Stimulated activated CD4-positive, alpha-beta T cell treated with anti-CD3 and anti-CD28 coated beads, Interleukin-4, amount 100 ng/mL, for 24 hours (primary cell): ENCODE data around the gene C9orf153.
"Not testable (repeated sequence)": the region's sequence is repeated elsewhere in the genome, so short reads cannot be mapped to it uniquely, and the experiment has no call there.

Source experiments
- DNase-seq: peaks from one replicate; pipeline ENCODE4 v3.0.0-alpha.2; 2020

Gene C9orf153

GRCh38 chr9:86262492-86262891, 3.0 kb upstream of the C9orf153 start:
- no peak for DNase-seq

DNA sequence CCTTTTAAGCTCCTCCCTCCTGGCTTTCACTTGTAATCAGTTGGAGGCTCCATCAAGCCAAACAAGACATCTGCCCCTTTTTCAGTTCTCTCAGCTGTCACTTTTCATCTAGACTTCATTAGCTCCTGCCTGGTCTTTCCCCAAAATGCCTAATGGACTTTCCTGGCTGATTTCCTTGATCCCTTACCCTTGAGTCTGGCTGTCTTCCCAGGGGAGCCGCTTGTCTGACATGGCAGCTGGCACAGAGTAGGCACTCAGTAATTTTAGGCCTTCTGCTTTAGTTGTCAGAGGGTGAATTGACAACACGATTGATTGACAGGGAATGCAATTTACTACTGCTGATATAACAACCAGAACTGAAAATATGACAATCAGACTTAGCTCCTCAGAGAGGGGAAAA, 2.1 kb downstream of the C9orf153 start:
- DNase-seq = no peak

DNA sequence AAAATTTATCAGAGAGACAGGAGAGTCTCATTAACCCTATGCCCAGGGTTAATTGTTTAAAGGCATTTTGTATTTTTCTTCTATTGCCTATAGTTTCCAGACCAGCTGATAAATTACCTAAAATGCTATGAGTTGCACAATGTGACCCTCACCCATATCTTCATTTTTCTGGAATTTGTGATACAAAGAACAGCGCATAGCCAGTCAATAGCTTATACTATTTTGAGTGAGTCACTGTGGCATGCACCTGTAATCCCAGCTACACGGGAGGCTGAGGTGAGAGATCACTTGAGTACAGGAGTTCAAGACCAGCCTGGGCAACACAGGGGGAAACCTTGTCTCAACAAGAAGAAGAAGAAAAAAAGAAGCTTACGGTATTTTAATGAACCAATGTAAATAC, 2.8 kb downstream of the C9orf153 start:
- no peak for DNase-seq

DNA sequence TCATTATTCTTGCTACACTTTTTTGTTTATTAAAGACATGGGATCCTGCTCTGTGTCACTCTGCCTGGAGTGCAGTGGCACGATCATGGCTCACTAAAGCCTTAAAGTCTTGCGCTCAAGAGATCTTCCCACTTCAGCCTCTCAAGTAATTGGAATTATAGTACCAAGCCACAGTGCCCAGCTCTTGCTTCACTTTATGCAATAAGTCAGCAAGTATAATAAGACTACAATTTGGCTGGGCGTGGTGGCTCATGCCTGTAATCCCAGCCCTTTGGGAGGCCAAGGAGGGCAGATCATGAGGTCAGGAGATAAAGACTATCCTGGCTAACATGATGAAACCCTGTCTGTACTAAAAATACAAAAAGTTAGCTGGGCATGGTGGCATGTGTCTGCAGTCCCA, 5.9 kb downstream of the C9orf153 start:
- DNase-seq = no peak

- DNase-seq = no peak
Measured at GRCh38 chr9:86252870-86253269, 6.6 kb downstream of the C9orf153 start.

GRCh38 chr9:86250123-86250522, 9.3 kb downstream of the C9orf153 start:
- no peak for DNase-seq

DNA sequence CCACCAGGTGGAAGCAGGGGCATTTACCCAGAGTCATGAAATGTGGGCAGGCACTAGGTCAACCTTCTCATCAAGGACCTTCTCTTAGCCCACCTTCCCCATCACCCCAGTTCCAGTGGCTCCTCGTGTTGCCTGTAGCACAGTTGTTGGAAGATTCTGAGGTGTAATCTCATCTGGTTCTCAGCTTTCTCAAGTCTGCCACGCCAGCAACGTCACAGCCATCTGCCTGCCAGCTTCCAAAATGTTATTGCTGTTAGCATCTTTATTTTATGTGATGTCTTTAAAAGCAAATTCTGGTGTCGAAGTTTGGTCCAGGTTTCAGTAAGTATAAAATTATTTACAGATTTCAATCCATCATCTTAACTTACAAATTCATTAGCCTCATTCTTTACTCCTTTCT, 10.7 kb downstream of the C9orf153 start:
- DNase-seq = no peak

DNA sequence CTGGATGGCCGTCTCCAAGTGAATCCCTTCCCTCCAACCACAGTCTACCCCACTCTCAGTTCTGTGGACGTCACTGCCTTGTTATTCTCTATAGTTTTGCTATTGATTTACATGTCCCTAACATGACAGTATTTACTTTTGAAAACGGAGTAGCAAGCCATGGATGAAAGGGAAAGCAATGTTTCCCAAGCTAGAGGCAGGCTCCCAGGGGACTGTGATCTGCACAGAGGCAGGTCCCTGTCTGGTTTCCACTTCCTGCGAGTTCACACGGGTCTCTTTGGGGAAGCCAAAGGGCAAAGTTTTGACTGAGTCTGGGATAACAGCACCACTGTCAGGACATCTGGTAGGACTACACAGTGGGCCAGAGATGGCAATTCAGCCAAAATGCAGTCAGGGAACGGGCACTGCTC, 12.7 kb downstream of the C9orf153 start:
- DNase-seq = no peak

DNA sequence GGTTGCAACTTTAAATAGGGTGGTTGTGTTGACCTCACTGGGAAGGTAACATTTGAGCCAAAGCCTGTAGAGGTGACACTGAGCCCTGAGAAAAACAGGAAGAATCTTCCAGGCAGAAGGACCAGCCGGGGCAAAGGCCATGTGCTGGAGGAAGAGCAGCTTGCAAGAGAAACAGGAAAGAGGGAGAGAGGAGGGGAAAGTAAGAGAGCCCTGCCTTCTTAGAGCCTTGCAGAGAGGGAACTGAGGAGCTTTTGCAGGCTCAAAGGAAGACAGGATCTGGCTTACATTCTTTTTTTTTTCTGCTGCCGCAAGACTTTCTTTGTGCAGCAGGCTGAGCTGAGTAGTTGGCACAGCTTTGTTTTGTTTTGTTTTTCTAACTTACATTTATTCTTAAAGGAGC, 17.4 kb downstream of the C9orf153 start:
- DNase-seq = no peak

- DNase-seq = no peak
Measured at GRCh38 chr9:86241216-86241615, 18.2 kb downstream of the C9orf153 start.

GRCh38 chr9:86238861-86239770, 20.3 kb downstream of the C9orf153 start:
- no peak for DNase-seq

- DNase-seq = no peak
Measured at GRCh38 chr9:86230858-86231257, 28.6 kb downstream of the C9orf153 start.

- DNase-seq = no peak
Measured at GRCh38 chr9:86222667-86223066, 36.8 kb downstream of the C9orf153 start.

- no peak for DNase-seq
Measured at GRCh38 chr9:86219606-86220005, 39.9 kb downstream of the C9orf153 start.

DNA sequence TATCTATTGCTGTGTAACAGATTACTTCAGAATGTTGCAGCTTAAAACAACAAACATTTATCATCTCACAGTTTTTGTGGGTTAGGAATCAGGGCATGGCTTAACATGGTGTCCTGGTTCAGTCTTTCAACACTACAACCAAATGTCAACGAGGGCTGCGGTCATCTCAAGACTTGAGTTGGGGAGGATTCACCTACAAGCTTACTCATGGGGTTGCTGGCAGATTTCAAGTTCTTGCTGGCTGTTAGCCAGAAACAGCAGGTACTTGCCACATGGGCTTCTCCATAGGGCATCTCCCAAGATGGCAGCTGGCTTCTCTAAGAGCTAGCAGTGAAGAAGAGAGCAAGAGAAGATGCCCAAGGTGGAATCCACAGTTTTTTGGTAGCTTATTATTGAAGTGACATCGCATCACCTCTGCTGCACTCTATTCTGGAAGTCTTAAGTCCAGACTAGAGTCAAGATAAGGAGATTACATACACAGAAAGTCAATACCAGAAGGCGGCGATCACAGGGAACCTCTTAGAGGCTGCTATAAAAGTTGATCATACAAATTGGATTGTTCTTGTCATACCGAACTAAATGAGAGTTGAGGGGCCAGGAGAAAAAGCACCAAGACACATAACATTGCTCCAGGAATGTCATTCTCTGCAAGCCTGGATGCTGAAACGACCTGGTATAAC, 42.2 kb downstream of the C9orf153 start:
- no peak for DNase-seq

DNA sequence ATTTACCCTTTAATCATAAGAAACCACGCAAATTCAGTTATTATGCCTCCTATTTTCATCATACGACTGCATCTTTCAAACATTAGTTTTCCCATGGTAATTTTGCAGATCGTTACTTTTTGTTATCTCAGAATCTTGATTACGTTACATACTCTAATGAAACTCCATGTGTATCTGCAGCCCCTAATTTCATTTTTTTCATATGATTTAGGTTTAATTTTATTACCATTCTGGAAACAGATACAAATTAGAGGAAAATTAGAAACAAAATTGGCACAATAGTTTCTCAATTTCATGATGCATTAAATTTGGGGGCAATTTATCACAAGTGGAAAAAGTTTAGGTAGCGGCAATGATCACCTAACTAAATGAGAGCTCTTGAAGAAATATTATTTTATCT, 52.3 kb downstream of the C9orf153 start:
- no peak for DNase-seq

GRCh38 chr9:86202338-86202882, 57.0 kb downstream of the C9orf153 start:
- peak; percentile 29 for DNase-seq

- no peak for DNase-seq
Measured at GRCh38 chr9:86201474-86202337, 57.8 kb downstream of the C9orf153 start.

DNA sequence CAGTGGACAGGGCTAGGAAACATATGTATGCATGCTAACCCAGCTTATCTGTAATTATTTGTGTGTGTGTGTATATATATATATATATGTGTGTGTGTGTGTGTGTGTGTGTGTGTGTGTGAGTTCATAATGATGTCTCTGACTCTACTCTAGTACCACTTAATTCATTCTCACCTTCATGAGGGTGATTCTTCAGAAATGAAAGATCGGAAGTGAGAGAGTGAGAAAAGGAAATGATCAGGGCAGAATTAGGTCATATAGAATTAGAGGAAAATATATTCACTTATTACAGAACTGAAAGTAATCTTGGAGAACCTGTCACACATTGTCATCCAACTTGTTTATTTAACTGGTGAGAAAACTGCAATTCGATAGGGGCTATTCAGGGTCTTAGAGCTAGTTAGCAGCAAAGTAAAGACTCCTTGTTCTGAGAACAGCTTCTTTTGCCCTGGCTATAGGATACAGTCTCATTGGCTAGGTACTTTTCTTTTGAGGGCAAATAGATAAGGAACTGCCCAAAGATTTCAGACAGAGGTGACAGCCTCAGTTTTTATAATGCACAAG, 58.8 kb downstream of the C9orf153 start:
- DNase-seq = no peak

- no peak for DNase-seq
Measured at GRCh38 chr9:86193088-86193487, 66.4 kb downstream of the C9orf153 start.

GRCh38 chr9:86190700-86191099, 68.8 kb downstream of the C9orf153 start:
- not testable (repeated sequence) for DNase-seq

DNA sequence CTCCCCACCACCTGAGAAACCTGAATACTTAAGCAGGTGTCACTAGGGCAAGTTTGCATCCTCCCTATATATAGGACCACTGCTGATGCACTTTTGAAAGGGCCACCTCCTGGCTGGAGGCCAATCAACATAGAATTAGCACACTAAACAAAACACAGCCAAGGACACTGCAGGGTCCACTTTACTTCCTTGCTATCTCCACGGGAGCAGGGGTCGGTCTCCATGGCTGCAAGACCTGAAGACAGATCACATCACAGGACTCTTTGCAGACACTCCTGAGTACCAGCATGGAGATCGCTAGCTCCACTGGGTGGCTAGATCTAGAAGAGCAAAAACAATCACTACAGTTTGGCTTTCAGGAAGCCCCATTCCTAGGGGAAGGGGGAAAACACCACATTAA, 72.3 kb downstream of the C9orf153 start:
- DNase-seq = no peak

DNA sequence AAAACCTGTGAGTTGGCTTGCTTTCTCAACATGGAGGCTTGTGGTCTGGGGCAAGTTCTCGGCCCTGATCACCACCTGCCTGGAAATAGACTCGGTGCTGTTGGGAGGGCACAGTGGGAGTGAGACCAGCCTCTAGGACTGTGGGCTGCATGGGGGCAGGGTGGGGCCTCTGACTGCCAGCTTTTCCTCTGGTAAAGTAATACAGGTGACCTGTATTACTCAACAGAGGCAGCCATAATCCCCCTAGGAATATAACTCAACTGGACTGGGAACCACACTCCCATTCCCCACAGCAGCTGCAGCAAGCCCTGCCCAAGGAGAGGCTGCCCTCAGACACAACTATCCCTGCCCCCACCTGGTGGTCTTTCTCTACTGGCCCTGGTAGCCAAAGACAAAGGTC, 72.8 kb downstream of the C9orf153 start:
- no peak for DNase-seq
